Stimulated activated memory B cell treated with anti-CD40 and anti-IgM and Interleukin-4, amounts not matched to agents 10 μg/mL and 1 μg/mL and 100 μg/mL, for 72 hours (primary cell): ENCODE data around the gene MMAA.
"Not testable (repeated sequence)": the region's sequence is repeated elsewhere in the genome, so short reads cannot be mapped to it uniquely, and the experiment has no call there.

ENCODE experiments used
- ATAC-seq: fragments of 150-1000 bp; cut with Tn5 transposase; 2 replicates; pipeline ENCODE4 v1.10.0; 2021
- H3K27ac Mint-ChIP-seq: one replicate; pipeline ENCODE4 v1.8.0; 2022; ENCODE audit warnings: mild to moderate bottlenecking, mixed read lengths
- H3K27me3 Mint-ChIP-seq: one replicate; pipeline ENCODE4 v1.8.0; 2022; ENCODE audit warnings: mixed read lengths
- H3K36me3 Mint-ChIP-seq: one replicate; pipeline ENCODE4 v1.8.0; 2022; ENCODE audit warnings: mixed read lengths
- H3K4me1 Mint-ChIP-seq: one replicate; pipeline ENCODE4 v1.8.0; 2022; ENCODE audit warnings: mixed read lengths
- H3K4me3 Mint-ChIP-seq: one replicate; pipeline ENCODE4 v1.8.0; 2022; ENCODE audit warnings: mild to moderate bottlenecking, moderate library complexity, mixed read lengths
- H3K9me3 Mint-ChIP-seq: one replicate; pipeline ENCODE4 v1.8.0; 2022; ENCODE audit warnings: mixed read lengths

Gene MMAA

GRCh38 chr4:145619639-145619996 lies 433 bp downstream of the MMAA start:
- Mint-ChIP-seq H3K36me3 (peaks cover 11% of the 10 kb centered on the region), H3K27ac (peak overlapping the region; percentile 97), H3K9me3 (peaks cover 3% of the 10 kb centered on the region), H3K27me3 (no peaks in the 10 kb centered on the region), H3K4me1 (peaks cover 20% of the 10 kb centered on the region), H3K4me3 (peak overlapping the region; percentile 98)
- peak; percentile 67 for ATAC-seq

DNA sequence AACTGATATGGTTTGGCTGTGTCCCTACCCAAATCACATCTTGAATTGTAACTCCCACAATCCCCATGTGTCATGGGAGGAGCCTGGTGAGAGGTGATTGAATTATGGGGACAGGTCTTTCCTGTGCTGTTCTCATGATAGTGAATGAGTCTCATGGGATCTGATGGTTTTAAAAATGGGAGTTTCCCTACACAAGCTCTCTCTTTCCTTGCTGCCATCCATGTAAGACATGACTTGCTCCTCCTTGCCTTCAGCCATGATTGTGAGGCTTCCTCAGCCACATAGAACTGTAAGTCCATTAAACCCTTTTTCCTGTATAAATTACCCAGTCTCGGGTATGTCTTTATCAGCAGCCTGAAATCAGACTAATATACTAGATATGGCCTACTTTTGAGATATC lies 2.9 kb downstream of the MMAA start:
- peaks cover 20% of the 10 kb centered on the region for H3K4me1 Mint-ChIP-seq

GRCh38 chr4:145623831-145624230 lies 4.6 kb downstream of the MMAA start:
- no peaks in the 10 kb centered on the region for H3K27me3 Mint-ChIP-seq
- peaks cover 3% of the 10 kb centered on the region for H3K9me3 Mint-ChIP-seq
- no peak for ATAC-seq
- H3K4me1 Mint-ChIP-seq, result peaks cover 19% of the 10 kb centered on the region
- no peak overlapping the region for H3K4me3 Mint-ChIP-seq
- H3K36me3 Mint-ChIP-seq, result peaks cover 16% of the 10 kb centered on the region
- H3K27ac Mint-ChIP-seq, result no peak overlapping the region

More for the DNA sequence above, 2.9 kb downstream of the MMAA start:
- not testable (repeated sequence) for H3K27me3 Mint-ChIP-seq, H3K27ac Mint-ChIP-seq, H3K4me3 Mint-ChIP-seq, H3K9me3 Mint-ChIP-seq, ATAC-seq
- peaks cover 16% of the 10 kb centered on the region for H3K36me3 Mint-ChIP-seq

DNA sequence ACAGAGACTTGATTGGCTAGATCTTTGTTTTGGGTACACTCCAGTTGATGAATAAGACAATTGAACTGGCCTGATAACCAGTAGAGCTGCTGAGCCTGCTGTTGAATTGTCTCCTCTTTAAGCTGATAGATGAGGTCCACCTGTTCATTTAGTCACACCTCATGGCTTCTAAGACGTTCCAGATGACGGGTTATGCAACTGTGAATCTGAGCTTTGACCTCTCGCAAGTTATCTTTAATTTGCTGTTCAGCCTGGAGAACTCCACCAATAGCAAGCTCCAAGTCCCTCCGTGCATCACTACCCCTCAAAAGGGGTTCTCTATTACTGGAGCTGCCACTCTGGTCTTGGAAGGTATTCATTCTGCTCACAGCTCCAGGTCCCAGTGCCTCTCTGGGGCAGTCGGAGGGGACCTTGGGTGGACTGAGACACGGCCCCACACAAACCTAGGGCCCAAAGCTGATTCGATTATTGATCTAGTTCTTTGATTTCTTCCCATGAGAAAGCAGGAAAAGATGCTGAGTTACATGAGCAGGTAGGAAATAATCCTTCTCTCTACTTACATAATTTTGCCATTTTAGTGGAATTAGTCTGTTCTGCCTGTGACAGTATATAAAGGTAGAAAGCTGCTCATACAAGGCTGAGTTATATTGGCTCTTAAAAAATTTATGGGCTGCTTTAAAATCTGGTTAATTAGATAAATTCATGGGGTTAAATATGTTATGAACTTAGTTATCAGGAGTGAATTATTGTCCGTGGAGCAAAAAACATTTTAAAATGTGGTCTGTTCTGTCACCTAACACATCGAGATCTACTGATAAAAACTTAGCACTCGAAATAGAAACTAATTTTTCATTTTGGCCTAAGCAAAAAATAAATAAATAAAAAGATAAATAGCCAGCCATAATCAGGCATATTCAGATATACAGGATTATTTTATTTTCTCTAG lies 6.8 kb downstream of the MMAA start:
- ATAC-seq, result no peak
- Mint-ChIP-seq H3K4me3 (no peak overlapping the region), H3K36me3 (peaks cover 28% of the 10 kb centered on the region), H3K4me1 (peaks cover 9% of the 10 kb centered on the region), H3K27ac (no peak overlapping the region), H3K27me3 (no peaks in the 10 kb centered on the region), H3K9me3 (peaks cover 3% of the 10 kb centered on the region)

DNA sequence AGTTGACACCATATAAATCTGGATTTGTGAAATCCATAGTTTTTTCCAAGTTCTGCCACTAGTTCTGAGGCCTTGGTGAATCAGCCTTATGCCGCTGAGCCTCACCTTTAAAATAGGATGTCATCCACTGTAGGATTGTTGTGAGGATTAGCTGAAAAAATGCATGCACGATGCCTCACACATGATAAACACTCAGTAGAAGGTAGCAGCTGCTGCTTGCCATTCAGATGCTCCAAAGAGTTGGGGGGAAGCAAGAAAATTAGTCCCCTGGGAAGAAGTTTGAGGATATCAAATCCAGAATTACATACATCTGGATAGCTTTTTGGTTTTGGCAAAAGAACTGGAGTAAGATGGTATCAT lies 7.4 kb downstream of the MMAA start:
- no peak for ATAC-seq
- H3K27ac Mint-ChIP-seq, result no peak overlapping the region

DNA sequence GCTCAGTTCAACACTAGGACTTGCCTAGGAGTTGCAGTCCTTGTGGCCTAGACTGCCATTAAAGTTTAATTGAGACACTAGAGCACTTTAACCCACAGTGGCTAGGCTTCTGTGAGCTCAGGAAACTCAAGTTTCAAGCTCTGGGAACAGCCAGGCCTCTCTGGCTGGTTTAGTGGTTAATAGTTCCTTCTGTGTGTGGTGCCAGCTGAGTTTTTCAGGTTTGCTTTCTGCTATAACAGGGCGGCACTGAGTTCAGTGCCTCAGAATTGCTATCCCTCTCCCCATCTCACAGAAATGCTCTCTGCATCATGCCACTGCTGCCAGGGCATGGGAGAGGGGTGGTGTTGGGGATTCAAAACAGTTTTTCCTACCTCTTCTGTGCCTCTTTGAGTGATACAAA lies 15.9 kb downstream of the MMAA start:
- Mint-ChIP-seq H3K9me3 (no peaks in the 10 kb centered on the region), H3K27me3 (no peaks in the 10 kb centered on the region), H3K36me3 (peaks cover 25% of the 10 kb centered on the region), H3K4me3 (no peak overlapping the region), H3K4me1 (peaks cover 19% of the 10 kb centered on the region), H3K27ac (no peak overlapping the region)
- no peak for ATAC-seq

More for the DNA sequence above, 7.4 kb downstream of the MMAA start:
- Mint-ChIP-seq H3K4me1 (peaks cover 12% of the 10 kb centered on the region), H3K36me3 (peaks cover 31% of the 10 kb centered on the region), H3K9me3 (peaks cover 3% of the 10 kb centered on the region), H3K27me3 (no peaks in the 10 kb centered on the region), H3K4me3 (no peak overlapping the region)

- Mint-ChIP-seq H3K4me3 (no peak overlapping the region), H3K36me3 (peaks cover 20% of the 10 kb centered on the region), H3K27me3 (no peaks in the 10 kb centered on the region), H3K27ac (no peak overlapping the region), H3K9me3 (no peaks in the 10 kb centered on the region), H3K4me1 (peaks cover 19% of the 10 kb centered on the region)
- ATAC-seq, result no peak
Measured at GRCh38 chr4:145635630-145636029, 16.4 kb downstream of the MMAA start.

- Mint-ChIP-seq H3K27me3 (no peaks in the 10 kb centered on the region), H3K4me1 (no peaks in the 10 kb centered on the region), H3K9me3 (no peaks in the 10 kb centered on the region), H3K36me3 (peaks cover 29% of the 10 kb centered on the region), H3K4me3 (no peak overlapping the region), H3K27ac (no peak overlapping the region)
- no peak for ATAC-seq
Measured at GRCh38 chr4:145639186-145639698, 20.1 kb downstream of the MMAA start.

DNA sequence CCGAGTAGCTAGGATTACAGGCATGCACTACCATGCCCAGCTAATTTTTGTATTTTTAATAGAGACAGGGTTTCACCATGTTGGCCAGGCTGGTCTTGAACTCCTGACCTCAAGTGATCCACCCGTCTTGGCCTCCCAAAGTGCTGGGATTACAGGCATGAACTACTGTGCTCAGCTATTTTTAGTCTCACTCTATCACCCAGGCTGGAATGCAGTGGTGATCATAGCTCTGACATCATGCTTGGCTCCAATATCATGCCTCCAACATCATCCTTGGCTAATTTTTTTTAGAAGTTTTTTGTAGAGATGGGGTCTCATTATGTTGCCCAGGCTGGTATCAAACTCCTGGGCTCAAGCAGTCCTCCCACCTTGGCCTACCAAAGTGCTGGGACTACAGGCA lies 21.1 kb downstream of the MMAA start:
- not testable (repeated sequence) for H3K4me3 Mint-ChIP-seq, ATAC-seq, H3K27me3 Mint-ChIP-seq, H3K4me1 Mint-ChIP-seq, H3K9me3 Mint-ChIP-seq, H3K27ac Mint-ChIP-seq
- H3K36me3 Mint-ChIP-seq, result peaks cover 36% of the 10 kb centered on the region

DNA sequence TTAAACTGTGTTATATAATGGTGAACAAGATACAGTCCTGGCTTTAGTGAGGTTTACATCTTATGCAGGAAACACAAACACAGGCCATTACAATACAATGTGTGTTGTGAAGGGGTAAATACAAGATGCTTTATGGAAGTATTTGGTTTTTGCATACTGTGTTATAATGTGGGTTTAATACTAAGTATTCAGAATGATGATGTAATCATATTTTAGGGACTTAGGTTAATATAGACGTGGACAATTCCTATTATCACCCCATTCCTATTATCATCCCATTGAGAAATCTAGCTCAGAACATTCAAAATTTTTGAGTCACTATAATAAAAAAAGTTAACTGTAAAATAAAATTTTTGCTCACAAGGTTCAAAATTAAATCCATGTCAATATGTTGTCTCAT lies 24.1 kb downstream of the MMAA start:
- H3K27me3 Mint-ChIP-seq, result no peaks in the 10 kb centered on the region
- H3K4me1 Mint-ChIP-seq, result no peaks in the 10 kb centered on the region
- H3K36me3 Mint-ChIP-seq, result peaks cover 61% of the 10 kb centered on the region
- ATAC-seq, result no peak
- H3K27ac Mint-ChIP-seq, result no peak overlapping the region
- no peaks in the 10 kb centered on the region for H3K9me3 Mint-ChIP-seq
- no peak overlapping the region for H3K4me3 Mint-ChIP-seq

GRCh38 chr4:145644699-145645098 lies 25.5 kb downstream of the MMAA start:
- Mint-ChIP-seq H3K4me3 (no peak overlapping the region), H3K4me1 (no peaks in the 10 kb centered on the region), H3K27ac (no peak overlapping the region), H3K27me3 (no peaks in the 10 kb centered on the region), H3K36me3 (peaks cover 57% of the 10 kb centered on the region), H3K9me3 (no peaks in the 10 kb centered on the region)
- ATAC-seq, result no peak

- Mint-ChIP-seq H3K36me3 (peaks cover 69% of the 10 kb centered on the region), H3K27me3 (no peaks in the 10 kb centered on the region), H3K27ac (no peak overlapping the region), H3K4me3 (no peak overlapping the region), H3K9me3 (peaks cover 3% of the 10 kb centered on the region), H3K4me1 (no peaks in the 10 kb centered on the region)
- ATAC-seq, result no peak
Measured at GRCh38 chr4:145656156-145656555, 37.0 kb downstream of the MMAA start.

DNA sequence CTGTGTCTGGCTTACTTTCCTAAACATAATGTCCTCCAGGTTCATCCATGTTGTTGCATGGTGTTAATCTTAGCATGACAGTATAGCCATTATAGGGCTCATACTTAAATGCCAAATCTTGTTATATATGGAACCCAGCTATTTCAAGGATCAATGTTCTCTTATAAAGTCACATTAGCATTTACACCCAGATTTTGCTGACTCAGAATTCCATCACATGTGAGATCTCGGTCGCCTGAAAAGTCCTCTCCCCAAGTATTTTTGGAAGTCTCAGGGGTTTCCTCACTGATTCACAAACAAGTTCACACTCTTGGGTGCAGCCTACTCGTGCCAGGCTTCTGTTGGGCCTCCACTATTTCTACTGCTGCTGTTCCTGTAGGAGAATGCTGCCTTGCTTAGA lies 40.9 kb downstream of the MMAA start:
- Mint-ChIP-seq H3K36me3 (peaks cover 63% of the 10 kb centered on the region), H3K9me3 (peaks cover 11% of the 10 kb centered on the region), H3K27me3 (no peaks in the 10 kb centered on the region), H3K4me3 (no peak overlapping the region), H3K4me1 (no peaks in the 10 kb centered on the region), H3K27ac (no peak overlapping the region)
- no peak for ATAC-seq

DNA sequence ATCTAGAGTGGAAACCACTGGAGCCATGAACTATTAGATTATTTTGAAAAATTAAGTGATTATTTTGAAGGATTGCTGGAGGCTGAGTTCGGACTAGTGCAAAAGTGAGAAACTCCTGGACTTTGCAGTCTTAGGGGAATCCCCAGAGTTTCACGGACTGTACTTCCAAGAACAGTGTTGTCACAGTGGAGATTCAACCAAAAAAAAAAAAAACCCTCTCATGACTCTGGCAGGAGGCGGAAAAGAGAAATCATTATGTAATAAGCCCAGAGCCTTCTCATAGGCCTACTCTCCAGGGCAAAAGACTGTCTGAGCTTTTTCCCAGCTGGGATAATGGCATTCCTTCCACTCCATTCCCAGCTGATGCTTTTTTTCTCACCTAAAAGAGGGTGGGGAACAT lies 44.0 kb downstream of the MMAA start:
- H3K4me1 Mint-ChIP-seq, result no peaks in the 10 kb centered on the region
- no peaks in the 10 kb centered on the region for H3K27me3 Mint-ChIP-seq
- H3K36me3 Mint-ChIP-seq, result peaks cover 32% of the 10 kb centered on the region
- H3K9me3 Mint-ChIP-seq, result peaks cover 11% of the 10 kb centered on the region
- no peak overlapping the region for H3K27ac Mint-ChIP-seq
- ATAC-seq, result no peak
- no peak overlapping the region for H3K4me3 Mint-ChIP-seq

GRCh38 chr4:145665773-145666172 lies 46.6 kb downstream of the MMAA start:
- Mint-ChIP-seq H3K4me3 (no peak overlapping the region), H3K4me1 (no peaks in the 10 kb centered on the region), H3K27ac (no peak overlapping the region), H3K36me3 (peaks cover 6% of the 10 kb centered on the region), H3K9me3 (peaks cover 11% of the 10 kb centered on the region), H3K27me3 (no peaks in the 10 kb centered on the region)
- no peak for ATAC-seq

- Mint-ChIP-seq H3K4me1 (no peaks in the 10 kb centered on the region), H3K9me3 (peaks cover 4% of the 10 kb centered on the region)
- ATAC-seq, result no peak
Measured at GRCh38 chr4:145670422-145670821, 51.2 kb downstream of the MMAA start.

More at GRCh38 chr4:145670422-145670821, 51.2 kb downstream of the MMAA start:
- no peak overlapping the region for H3K27ac Mint-ChIP-seq
- H3K36me3 Mint-ChIP-seq, result no peaks in the 10 kb centered on the region
- no peaks in the 10 kb centered on the region for H3K27me3 Mint-ChIP-seq
- no peak overlapping the region for H3K4me3 Mint-ChIP-seq
